Lower leg skin (tissue), 3 donors: ENCODE measurements around the gene PUS1.

Source experiments
- CTCF ChIP-seq, 3 donors: fragments of 450-650 bp; IDR thresholded peaks; one replicate each; pipeline ENCODE4 v1.5.1; 2016; ENCODE audit warnings: antibody characterized with exemption in 3 of 3, mild to moderate bottlenecking in 3 of 3, moderate library complexity in 2 of 3
- POLR2A ChIP-seq, 2 donors: fragments of 450-650 bp; IDR thresholded peaks; one replicate each; pipeline ENCODE4 v1.6.1; 2016 to 2017; ENCODE audit warnings: antibody characterized with exemption in 2 of 2, mild to moderate bottlenecking in 1 of 2, moderate library complexity in 1 of 2

DNA sequence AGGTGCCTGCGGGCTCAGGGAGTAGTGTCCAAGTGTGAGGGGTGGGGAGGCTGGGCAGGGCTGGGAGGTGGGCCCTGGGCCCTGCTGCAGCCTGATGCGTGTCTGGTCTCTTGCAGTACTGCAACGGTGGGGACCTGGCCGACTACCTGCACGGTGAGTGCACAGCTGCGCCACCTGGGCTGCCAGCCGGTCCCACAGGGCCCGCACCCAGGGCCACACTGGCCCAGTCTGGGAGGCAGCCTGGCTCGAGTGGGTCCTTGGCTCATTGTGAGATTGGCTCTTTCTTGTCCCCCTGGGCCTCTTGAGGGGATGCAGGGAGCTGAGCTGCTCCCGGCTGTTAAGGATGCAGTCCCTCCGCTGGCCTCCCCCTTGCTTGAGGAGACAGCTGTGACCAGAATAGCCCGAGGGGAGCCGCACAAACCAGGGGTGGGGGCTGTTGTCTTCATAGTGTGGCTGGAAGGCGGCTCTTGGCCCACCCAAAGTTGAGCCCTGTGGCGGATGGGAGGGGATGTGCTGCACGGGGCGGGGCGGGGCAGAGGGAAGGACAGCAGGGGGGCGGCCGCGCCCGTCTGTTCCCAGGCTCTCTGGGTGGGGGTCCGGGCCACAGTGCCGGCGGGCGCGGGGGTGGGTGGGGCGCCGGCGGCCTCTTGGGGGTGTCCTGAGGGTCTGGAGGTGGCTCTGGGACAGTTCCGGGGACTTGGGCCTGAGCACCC is 21.5 kb upstream of the PUS1 start:
- no peak for TF ChIP-seq CTCF (IDR thresholded peaks at IDR 0.05)
- TF ChIP-seq POLR2A (IDR thresholded peaks at IDR 0.05) = no peak
